Naive thymus-derived CD8-positive, alpha-beta T cell (primary cell): ENCODE data around the gene FBXO42. TPM values are rescaled to one million over a fixed set of nuclear protein-coding genes. Genes with fewer than 3 reads are reported as not detected.

Experiments used
- ATAC-seq, 2 donors: fragments of 150-1000 bp; cut with Tn5 transposase in 1 of 2; sonication (Bioruptor Pico), chemical (Tn5 transposase) in 1 of 2; 1 replicate in 1 of 2; 2 replicates in 1 of 2; pipeline ENCODE4 v1.10.0; 2021; ENCODE audit warnings: mild to moderate bottlenecking in 2 of 2, moderate library complexity in 2 of 2
- POLR2A ChIA-PET: fragments of 350-600 bp; sonication (Branson Sonifier 250); formaldehyde crosslinking; loops from one replicate; lab custom pipeline; 2021; ENCODE audit warnings: antibody characterized with exemption; lab: Charles Lee
- DNase-seq, 10 donors: peaks; one replicate each; pipeline versions ENCODE4 v3.0.0 to v3.0.0-alpha.2; 2020 to 2022
- H3K27ac Mint-ChIP-seq, 10 donors: one replicate each; pipeline ENCODE4 v1.8.0; 2020 to 2022; ENCODE audit warnings: mild to moderate bottlenecking in 10 of 10, mixed read lengths in 10 of 10, moderate library complexity in 4 of 10, inconsistent platforms in 1 of 10
- H3K27me3 Mint-ChIP-seq, 5 donors: one replicate each; pipeline ENCODE4 v1.8.0; 2021 to 2022; ENCODE audit warnings: mixed read lengths in 5 of 5
- H3K36me3 Mint-ChIP-seq, 3 donors: one replicate each; pipeline ENCODE4 v1.8.0; 2020 to 2022; ENCODE audit warnings: mixed read lengths in 3 of 3, mild to moderate bottlenecking in 2 of 3, inconsistent platforms in 1 of 3
- H3K4me1 Mint-ChIP-seq, 4 donors: one replicate each; pipeline ENCODE4 v1.8.0; 2021 to 2022; ENCODE audit warnings: mixed read lengths in 4 of 4
- H3K4me3 Mint-ChIP-seq, 10 donors: one replicate each; pipeline ENCODE4 v1.8.0; 2020 to 2022; ENCODE audit warnings: mild to moderate bottlenecking in 10 of 10, mixed read lengths in 10 of 10, moderate library complexity in 6 of 10, inconsistent platforms in 1 of 10
- H3K9me3 Mint-ChIP-seq, 9 donors: one replicate each; pipeline ENCODE4 v1.8.0; 2020 to 2022; ENCODE audit warnings: mixed read lengths in 9 of 9, mild to moderate bottlenecking in 3 of 9, inconsistent platforms in 1 of 9, moderate library complexity in 1 of 9
- polyA plus RNA-seq, 3 donors: library from polyadenylated mRNA; unstranded; fragments of 300-500 nt; fragmentation: Illumina TruSeq; gene quantifications; one replicate each; pipeline ENCODE4 v1.2.3, GENCODE V29; 2021
- total RNA-seq, 8 experiments: library from RNA in 2 of 8; stranded (reverse) in 2 of 8; gene quantifications; one replicate each; pipeline ENCODE4 v1.2.3 and lab custom pipeline; 2021 to 2026

The FBXO42 gene
- total and polyA plus RNA-seq, 5 experiments from 2014 or later = 11.8 to 27.4 (median 21.5) TPM

GRCh38 chr1:16202281-16203210 lies 149.7 kb downstream of the FBXO42 start:
- no peaks in the 10 kb centered on the region for H3K9me3 Mint-ChIP-seq
- DNase-seq (no peak), ATAC-seq (no peak)
- no peak overlapping the region for H3K4me3 Mint-ChIP-seq
- peaks cover 0 to 21% (median 4%) of the 10 kb centered on the region in 3 donors for H3K36me3 Mint-ChIP-seq
- POLR2A ChIA-PET = no interaction called here
- no peaks in the 10 kb centered on the region for H3K27me3 Mint-ChIP-seq
- H3K4me1 Mint-ChIP-seq = peaks cover 9 to 16% (median 14%) of the 10 kb centered on the region in 4 donors
- peak overlapping the region in 1 of 10 donors; percentile 31 for H3K27ac Mint-ChIP-seq

DNA sequence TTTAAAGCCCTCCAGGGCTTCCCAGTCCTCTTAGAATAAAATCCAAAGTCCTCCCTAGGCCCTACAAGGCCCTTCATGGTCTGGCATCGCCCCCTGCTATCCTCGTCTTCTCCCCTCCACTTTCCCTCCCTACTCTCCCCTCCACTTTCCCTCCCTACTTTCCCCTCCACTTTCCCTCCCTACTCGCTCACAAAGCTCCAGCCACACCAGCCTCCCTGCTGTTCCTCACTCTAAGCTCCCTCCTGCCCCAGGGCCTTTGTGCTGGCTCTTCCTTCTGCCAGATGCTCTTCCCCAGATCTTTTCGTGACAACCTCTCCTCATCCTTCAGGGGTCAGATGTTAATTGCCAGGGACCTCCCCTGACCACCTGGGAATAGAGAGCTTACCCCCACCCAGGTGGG lies 152.6 kb downstream of the FBXO42 start:
- Mint-ChIP-seq H3K27me3 (no peaks in the 10 kb centered on the region), H3K9me3 (no peaks in the 10 kb centered on the region), H3K4me3 (no peak overlapping the region), H3K4me1 (peaks cover 3 to 12% (median 6%) of the 10 kb centered on the region in 4 donors), H3K36me3 (peaks cover 0 to 18% (median 4%) of the 10 kb centered on the region in 3 donors), H3K27ac (peak overlapping the region in 5 of 10 donors; percentile 4 to 84 (median 73))
- POLR2A ChIA-PET = no interaction called here
- ATAC-seq (no peak), DNase-seq (no peak)

GRCh38 chr1:16199157-16199501 lies 153.2 kb downstream of the FBXO42 start:
- peak overlapping the region in 6 of 10 donors; percentile 2 to 88 (median 62) for H3K27ac Mint-ChIP-seq
- POLR2A ChIA-PET = no interaction called here
- H3K4me3 Mint-ChIP-seq = no peak overlapping the region
- no peak for ATAC-seq
- peaks cover 0 to 17% (median 4%) of the 10 kb centered on the region in 3 donors for H3K36me3 Mint-ChIP-seq
- DNase-seq = no peak
- peaks cover 0 to 13% (median 4%) of the 10 kb centered on the region in 4 donors for H3K4me1 Mint-ChIP-seq
- H3K9me3 Mint-ChIP-seq = no peaks in the 10 kb centered on the region
- no peaks in the 10 kb centered on the region for H3K27me3 Mint-ChIP-seq

GRCh38 chr1:16198444-16199156 lies 153.7 kb downstream of the FBXO42 start:
- Mint-ChIP-seq H3K9me3 (no peaks in the 10 kb centered on the region), H3K36me3 (peaks cover 0 to 15% (median 4%) of the 10 kb centered on the region in 3 donors)
- POLR2A ChIA-PET = no interaction called here

GRCh38 chr1:16196874-16197273 lies 155.4 kb downstream of the FBXO42 start:
- H3K27me3 Mint-ChIP-seq = no peaks in the 10 kb centered on the region
- peaks cover 0 to 9% (median 3%) of the 10 kb centered on the region in 4 donors for H3K4me1 Mint-ChIP-seq
- POLR2A ChIA-PET = interaction anchor here (0.7 kb wide), 1 partner anchor 440 kb away, joined by 3 read pairs; no protein-coding TSS in a partner anchor
- DNase-seq (no peak), ATAC-seq (no peak)
- H3K36me3 Mint-ChIP-seq = peaks cover 0 to 5% (median 0%) of the 10 kb centered on the region in 3 donors
- peak overlapping the region in 1 of 10 donors; percentile 61 for H3K27ac Mint-ChIP-seq
- H3K9me3 Mint-ChIP-seq = no peaks in the 10 kb centered on the region
- H3K4me3 Mint-ChIP-seq = no peak overlapping the region

More at GRCh38 chr1:16198444-16199156, 153.7 kb downstream of the FBXO42 start:
- peak overlapping the region in 5 of 10 donors; percentile 2 to 88 (median 56) for H3K27ac Mint-ChIP-seq
- no peak overlapping the region for H3K4me3 Mint-ChIP-seq
- no peaks in the 10 kb centered on the region for H3K27me3 Mint-ChIP-seq
- DNase-seq = no peak
- no peak for ATAC-seq
- H3K4me1 Mint-ChIP-seq = peaks cover 0 to 13% (median 3%) of the 10 kb centered on the region in 4 donors

Other genes with a start within 250 kb of the FBXO42 start
- gene EPHA2, start 196.4 kb downstream of the FBXO42 start, total RNA-seq = not detected
- not detected for gene EPHA2, start 196.4 kb downstream of the FBXO42 start, polyA plus RNA-seq
- gene ARHGEF19, start 139.8 kb downstream of the FBXO42 start, total RNA-seq = 10 to 100 TPM; 11.9 to 12.7 TPM
- 1 to 10 TPM; 6.4 to 8.9 (median 7.7) TPM for gene ARHGEF19, start 139.8 kb downstream of the FBXO42 start, polyA plus RNA-seq
- 1 to 10 TPM; 8.8 to 9.6 TPM for gene CPLANE2, start 115.3 kb downstream of the FBXO42 start, total RNA-seq
- gene CPLANE2, start 115.3 kb downstream of the FBXO42 start, polyA plus RNA-seq = 1 to 10 TPM; 1.7 to 2.9 (median 2.7) TPM
- 10 to 100 TPM; 90.0 to 93.6 TPM for gene SZRD1, start 14.8 kb upstream of the FBXO42 start, total RNA-seq
- gene SZRD1, start 14.8 kb upstream of the FBXO42 start, polyA plus RNA-seq = 10 to 100 TPM; 47.5 to 50.1 (median 49.7) TPM
- not detected for gene SPATA21, start 84.9 kb upstream of the FBXO42 start, total RNA-seq
- not detected for gene SPATA21, start 84.9 kb upstream of the FBXO42 start, polyA plus RNA-seq
- 100 to 1,000 TPM; 142 to 146 TPM for gene NECAP2, start 88.2 kb upstream of the FBXO42 start, total RNA-seq
- 100 to 1,000 TPM; 137 to 176 (median 171) TPM for gene NECAP2, start 88.2 kb upstream of the FBXO42 start, polyA plus RNA-seq
- 1,000 to 10,000 TPM; 3,449 to 3,916 TPM for gene RNU1-1, start 161.8 kb upstream of the FBXO42 start, total RNA-seq
- gene RNU1-1, start 161.8 kb upstream of the FBXO42 start, polyA plus RNA-seq = 10 to 100 TPM in 1 of 3 donors, not detected in 2; 22.6 TPM